Erythroblast (primary cell): ENCODE data around the gene TCF12.

Experiments
- GATA1 ChIP-seq: IDR thresholded peaks from 2 replicates; pipeline ENCODE4 v1.6.1; 2011; ENCODE audit warnings: low read depth, mild to moderate bottlenecking, control low read depth, low read length, moderate library complexity
- POLR2A ChIP-seq: IDR thresholded peaks from 2 replicates; pipeline ENCODE4 v1.6.1; 2011; ENCODE audit warnings: mild to moderate bottlenecking, low read length

DNA sequence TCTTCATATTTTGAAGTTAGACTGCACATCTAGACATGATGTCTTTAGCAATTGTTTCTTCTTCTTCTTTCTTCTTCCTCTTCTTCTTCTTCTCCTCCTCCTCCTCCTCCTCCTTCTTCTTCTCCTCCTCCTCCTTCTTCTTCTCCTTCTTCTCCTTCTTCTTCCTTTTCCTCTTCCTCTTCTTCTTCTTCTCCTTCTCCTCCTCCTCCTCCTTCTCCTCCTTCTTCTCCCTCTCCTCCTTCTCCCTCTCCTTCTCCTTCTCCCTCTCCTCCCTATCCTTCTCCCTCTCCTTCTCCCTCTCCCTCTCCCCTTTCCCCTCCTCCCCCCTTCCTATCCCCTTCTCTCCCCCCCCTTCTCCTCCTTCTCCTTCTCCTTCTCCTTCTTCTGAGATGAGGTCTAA is 21.9 kb downstream of the TCF12 start:
- TF ChIP-seq POLR2A, result no peak
- TF ChIP-seq GATA1, result no peak
